CD4-positive, alpha-beta T cell treated with Interleukin-4 for 1 hour (primary cell): Measurements from ENCODE around the gene DYNLT2B.
"Not testable (repeated sequence)": the region's sequence is repeated elsewhere in the genome, so short reads cannot be mapped to it uniquely, and the experiment has no call there.

Source experiments
- DNase-seq, 2 donors: peaks; one replicate each; pipeline ENCODE4 v3.0.0-alpha.2; 2020 to 2022

Gene DYNLT2B

DNA sequence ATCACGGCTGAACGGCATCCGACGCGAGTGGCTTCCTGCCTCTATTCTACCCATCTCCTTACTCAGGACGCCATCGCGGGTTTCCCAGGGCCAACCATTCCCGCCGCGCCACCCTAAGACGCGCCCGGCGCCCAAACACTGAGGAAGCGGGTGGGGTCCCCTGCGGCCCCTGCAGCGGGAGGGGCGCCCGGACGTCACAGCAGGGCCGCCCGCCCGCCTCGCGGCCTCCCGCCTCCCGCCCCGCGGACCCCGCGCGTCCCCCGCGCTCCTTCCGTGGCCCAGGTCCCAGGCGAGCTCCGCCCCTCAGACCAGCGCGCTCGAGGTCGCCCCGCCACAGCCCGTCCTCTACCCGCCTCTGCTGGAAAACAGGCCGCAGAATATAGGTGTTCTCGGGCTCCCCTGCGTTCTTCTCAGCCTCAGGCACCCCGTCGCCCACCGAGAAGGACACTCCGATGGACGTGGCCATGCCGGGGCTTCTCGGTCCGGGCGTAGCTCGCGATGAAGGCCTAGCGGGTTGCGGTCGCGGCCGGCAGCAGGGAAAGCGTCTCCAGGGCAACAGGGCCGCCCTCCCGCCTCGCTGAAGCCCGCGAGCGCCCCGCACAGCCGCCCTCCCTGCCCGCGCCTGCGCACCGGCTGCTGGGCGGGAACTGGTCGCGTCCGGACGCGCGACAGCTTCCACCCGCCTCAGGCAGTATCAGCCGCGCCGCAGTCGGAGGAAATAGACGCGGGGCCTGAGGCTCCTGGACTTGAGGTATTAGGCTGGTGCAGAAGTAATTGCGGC lies at the start of gene DYNLT2B:
DYNLT2B (minus strand) TSS at position 554 of the 781 bp plus-strand sequence; CDS start at position 466, 88 bp downstream.
- peak; percentile 90 for DNase-seq

DNA sequence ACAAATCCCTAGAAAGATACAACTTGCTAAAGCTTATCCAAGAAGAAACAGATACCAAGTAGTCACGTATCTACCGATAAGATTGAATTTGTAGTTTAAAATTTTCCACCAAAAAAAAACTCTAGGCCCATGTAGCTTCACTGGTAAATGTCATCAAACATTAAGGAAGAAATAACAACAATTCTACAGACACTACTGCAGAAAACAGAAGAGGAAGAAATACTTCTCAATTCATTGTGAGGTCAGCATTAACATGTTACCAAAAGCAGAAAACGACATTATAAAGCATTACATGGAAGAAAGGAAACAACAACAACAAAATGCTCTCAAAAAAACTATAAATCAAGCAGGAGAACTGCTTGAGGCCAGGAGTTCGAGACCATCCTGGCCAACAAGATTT lies 47.7 kb upstream of the DYNLT2B start:
- no peak for DNase-seq

DNA sequence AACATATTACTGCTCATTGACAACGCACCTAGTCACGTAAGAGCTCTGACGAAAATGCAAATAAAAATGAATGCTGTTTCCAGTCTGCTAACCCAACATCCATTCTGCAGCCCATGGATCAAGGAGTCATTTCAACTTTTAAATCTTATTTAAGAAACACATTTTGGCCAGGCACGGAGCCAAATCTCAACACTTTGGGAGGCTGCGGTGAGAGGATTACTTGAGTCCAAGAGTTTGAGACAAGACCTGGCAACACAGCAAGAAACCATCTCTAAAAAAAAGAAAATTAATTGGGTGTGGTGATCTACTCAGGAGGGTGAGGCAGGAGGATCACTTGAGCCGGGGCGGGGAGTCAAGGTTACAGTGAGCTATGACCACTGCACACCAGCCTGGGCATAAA lies 42.5 kb upstream of the DYNLT2B start:
- no peak for DNase-seq

DNA sequence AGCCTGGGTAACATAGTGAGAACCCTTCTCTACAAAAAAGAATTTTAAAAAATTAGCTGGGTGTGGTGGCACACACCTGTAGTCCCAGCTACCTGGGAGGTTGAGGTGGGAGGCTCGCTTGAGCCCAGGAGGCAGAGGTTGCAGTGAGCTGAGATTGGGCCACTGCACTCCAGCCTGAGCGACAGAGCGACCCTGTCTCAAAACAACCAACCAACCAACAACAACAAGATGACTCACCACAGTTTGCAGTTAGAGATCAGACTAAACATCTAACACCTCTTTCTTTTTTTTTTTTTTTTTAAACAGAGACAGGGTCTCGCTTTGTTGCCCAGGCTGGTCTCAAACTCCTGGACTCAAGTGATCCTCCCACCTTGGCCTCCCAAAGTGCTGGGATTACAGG lies 40.5 kb upstream of the DYNLT2B start:
- DNase-seq, result not testable (repeated sequence)

DNA sequence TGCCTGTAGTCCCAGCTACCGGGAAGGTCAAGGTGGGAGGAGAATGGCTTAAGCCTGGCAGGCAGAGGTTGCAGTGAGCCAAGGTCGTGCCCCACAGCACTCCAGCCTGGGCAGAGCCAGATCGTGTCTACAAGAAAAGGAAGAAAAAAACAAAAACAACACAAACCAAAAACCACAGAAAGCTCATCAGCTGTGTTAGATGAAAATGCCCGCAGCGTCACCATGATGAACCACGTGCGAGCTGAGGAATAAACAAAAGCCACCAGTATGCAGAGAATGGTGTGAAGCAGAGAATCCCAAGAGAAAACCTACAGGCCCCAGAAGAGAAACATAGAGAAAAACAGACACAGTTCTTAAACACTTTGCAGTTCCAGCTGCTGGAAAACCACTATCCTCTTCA lies 39.9 kb upstream of the DYNLT2B start:
- DNase-seq, result peak in 1 of 2 donors; percentile 29

DNA sequence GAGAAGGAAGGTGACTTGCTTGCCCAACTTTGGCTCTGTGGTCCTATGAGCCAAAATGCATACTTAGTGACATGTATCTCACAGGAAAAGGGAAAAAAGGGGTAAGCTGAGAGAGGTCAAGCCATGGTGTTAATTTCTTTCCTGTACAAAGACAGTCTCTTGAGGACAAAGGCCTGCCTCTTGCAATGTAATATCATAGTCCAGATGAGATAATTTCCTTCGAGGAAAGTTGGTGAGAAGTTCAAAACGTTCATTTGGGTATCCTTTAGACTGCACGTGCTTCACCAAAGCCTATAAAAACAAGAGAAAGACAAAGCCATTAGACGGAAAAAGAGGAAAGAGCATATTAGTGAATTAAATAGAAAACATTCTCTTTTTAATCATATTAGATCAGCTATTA lies 38.5 kb upstream of the DYNLT2B start:
- no peak for DNase-seq

DNA sequence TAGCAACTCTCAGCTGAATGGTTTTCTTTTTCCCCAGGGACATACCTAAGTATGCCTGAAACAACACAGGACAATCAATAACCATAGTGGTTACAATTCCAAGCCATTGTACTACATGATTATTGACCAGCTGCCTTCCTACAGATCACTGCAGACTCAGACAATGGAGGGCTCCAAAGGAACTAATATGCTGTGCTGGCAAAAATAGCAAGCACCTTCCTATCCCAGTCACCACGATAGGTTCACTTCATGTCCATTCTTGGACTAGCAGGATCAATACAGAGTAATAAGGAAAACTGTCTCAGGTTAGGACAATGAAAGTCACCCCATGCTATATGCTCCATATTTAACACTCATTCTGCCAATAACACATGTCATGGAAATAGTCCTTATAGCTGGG lies 37.6 kb upstream of the DYNLT2B start:
- DNase-seq, result no peak

DNA sequence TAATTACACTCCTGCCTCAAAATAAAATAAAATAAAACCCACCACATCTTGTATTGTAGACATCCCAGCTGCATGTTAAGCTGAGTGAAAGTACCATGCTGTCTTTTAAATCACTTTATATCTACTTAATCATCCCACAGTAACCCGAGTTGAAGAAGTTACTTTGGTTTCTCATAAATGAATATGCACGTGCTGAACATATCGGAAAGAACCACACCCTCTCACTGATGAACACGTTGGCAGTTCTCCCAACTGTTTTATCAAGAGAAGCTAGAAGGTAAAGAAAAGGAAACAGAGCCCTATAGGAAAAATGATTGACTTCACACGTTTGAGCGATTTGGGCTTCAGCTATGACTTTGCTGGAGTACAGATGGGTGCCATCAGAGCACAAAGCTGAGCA lies 36.1 kb upstream of the DYNLT2B start:
- no peak for DNase-seq

DNA sequence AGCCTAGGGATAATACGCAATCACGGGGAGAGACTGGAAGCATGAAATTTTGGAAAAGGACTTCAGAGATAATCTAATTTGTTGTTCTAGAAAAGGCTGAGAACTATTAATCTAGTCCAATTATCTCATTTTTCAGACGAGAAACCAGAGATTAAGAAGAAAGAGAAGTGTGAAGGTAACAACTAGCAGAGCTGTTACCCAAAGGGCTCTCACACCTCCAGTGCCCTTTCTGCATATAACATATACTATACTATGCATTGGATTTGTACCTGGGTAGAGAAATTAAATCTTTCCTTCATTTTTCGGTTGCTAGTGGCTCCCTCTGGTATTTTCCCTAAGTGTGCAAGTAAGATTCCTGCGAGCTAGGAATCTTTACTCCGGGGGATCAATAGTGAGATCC lies 33.5 kb upstream of the DYNLT2B start:
- DNase-seq, result no peak

DNA sequence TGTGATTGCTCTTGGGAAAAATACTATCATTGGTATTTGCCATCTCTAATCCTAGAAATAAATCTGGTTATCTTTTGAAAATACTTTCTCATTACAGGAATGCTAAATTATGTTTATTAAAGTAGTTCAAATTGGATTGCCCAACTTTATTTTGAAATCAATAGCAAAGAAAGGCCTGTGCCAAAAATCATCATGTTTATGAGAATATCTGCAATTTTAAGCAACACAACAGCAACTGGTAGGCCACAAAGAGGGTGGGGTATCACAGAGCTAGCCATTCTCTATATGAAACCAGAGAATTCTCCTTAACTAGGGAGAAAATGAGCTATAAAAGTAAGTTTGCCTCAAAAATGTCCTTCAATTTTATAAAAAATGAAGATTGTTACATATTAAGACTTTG lies 32.0 kb upstream of the DYNLT2B start:
- no peak for DNase-seq

DNA sequence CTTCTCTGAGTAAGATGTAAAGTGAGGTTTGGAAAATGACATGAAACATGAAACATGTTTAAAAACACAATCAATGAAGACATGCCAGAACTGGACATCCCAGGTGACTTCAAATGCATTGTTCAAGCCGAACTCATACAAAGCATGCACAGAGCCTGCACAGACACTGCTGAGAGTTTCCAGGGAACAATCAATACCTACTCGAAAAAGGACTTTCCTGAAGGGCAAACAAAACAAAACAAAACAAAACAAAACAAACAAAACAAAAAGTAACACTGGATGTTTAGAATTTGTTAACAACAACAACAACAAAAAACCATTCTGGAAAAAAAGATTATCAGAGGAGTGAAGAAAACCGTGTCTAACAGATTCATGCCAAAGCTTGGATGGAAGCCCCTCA lies 30.7 kb upstream of the DYNLT2B start:
- no peak for DNase-seq

DNA sequence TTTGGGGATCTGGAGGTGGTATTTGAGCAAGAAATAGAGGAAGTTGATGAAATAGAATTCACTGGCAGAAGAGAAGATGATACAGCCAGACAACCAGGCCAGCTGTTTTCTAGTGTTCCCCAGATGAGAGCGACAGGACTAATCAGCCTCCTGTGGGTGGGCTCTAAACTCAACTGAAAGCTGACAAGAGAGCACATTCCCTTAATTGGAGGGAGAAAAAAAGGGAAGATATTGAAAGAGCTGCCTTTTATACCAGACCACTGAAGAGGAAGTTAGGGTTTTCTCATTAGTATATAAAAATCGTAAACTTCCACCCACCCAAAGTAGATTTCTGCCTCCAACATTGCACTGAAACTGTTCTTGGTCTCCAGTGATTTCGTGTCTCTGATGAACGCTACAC lies 26.6 kb upstream of the DYNLT2B start:
- DNase-seq, result no peak

DNA sequence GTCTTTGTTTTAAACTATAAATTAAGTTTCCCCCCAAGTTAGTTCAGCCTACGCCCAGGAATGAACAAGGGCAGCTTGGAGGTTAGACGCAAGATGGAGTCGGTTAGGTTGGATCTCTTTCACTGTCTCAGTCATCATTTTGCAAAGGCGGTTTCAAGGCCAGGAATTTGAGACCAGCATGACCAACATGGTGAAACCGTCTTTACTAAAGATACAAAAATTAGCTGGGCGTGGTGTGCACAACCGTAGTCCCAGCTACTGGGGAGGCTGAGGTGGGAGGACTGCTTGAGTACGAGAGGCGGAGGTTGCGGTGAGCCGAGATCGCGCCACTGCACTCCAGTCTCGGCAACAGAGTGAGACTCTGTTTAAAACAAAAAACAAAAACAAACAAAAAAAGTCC lies 25.9 kb upstream of the DYNLT2B start:
- not testable (repeated sequence) for DNase-seq

DNA sequence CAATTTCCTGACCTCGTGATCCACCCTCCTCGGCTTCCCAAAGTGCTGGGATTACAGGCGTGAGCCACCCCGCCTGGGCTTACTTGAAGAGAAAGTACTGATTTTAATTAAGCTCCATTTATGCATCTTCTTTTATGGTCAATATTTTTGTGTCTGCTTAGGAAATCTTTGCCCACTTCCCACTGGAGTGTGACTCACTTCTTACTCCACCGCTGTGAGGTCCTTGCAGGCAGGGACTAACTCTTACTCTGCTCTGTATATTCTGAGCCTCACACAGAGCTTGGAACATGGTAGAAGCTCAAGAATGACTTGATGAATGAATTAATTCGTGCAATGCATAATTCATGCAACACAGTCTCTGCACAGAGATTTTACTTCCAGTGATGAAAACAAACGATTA lies 23.1 kb upstream of the DYNLT2B start:
- DNase-seq, result peak in 1 of 2 donors; percentile 30

DNA sequence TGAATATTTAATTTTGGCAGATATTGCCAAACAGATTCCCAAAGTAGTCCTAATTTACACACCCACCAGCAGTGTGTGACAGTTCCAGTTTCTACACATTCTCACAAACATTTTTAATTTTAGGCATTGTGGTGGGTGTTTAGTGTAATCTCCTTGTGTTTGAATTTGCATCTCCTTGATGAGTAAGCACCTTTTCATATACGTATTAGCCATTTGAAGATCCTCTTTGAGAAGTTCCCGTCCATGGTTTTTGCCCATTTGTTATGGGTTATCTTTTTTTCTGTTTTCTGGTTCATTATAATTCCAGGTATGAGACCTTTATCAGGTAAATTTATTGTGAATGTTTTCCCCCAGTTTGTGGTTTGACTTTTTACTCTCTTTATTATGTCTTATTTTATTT lies 22.4 kb upstream of the DYNLT2B start:
- DNase-seq, result no peak

DNA sequence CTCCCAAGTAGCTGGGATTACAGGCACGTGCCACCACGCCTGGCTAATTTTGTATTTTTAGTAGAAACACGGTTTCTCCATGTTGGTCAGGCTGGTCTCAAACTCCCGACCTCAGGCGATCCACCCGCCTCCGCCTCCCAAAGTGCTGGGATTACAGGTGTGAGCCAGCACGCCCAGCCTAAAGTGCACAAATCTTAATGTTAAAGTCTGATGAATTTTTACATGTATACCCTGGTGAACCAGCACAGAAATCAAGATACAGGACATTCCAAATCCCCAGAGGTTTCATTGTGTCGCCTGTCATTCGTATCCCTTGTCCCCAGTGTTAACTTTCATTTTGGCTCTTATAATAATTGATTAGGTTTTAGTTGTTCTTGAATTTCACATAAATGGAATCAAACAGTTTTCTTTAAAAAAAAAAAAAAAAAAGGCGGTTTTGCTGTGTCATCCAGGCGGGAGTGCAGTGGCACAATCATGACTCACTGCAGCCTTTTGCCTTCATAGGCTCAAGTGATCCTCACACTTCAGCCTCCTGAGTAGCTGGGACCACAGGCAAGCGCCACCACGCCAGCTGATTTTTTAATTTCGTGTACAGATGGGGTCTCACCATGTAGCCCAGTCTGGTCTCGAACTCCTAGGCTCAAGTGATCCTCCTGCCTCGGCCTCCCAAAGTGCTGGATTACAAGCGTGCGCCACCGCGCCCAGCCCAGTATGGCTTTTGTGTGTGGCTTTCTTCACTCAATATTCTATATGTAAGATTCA lies 21.6 kb upstream of the DYNLT2B start:
- peak in 1 of 2 donors; percentile 31 for DNase-seq

DNA sequence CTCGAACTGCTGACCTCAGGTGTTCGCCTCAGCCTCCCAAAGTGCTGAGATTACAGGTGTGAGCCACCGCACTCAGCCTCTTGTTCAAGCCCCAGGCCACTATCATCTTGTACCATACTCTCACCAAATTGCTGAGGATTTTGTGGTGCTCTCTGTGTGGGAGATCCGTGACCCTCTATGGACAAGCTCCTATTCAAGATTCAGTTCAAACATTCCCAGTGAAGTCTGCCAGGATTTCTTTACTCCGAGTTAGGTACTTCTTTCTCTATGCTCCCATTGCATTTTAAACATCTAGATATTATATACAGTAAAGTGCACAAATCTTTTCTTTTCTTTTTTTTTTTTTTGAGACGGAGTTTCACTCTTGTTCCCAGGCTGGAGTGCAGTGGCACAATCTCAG lies 21.0 kb upstream of the DYNLT2B start:
- no peak for DNase-seq

DNA sequence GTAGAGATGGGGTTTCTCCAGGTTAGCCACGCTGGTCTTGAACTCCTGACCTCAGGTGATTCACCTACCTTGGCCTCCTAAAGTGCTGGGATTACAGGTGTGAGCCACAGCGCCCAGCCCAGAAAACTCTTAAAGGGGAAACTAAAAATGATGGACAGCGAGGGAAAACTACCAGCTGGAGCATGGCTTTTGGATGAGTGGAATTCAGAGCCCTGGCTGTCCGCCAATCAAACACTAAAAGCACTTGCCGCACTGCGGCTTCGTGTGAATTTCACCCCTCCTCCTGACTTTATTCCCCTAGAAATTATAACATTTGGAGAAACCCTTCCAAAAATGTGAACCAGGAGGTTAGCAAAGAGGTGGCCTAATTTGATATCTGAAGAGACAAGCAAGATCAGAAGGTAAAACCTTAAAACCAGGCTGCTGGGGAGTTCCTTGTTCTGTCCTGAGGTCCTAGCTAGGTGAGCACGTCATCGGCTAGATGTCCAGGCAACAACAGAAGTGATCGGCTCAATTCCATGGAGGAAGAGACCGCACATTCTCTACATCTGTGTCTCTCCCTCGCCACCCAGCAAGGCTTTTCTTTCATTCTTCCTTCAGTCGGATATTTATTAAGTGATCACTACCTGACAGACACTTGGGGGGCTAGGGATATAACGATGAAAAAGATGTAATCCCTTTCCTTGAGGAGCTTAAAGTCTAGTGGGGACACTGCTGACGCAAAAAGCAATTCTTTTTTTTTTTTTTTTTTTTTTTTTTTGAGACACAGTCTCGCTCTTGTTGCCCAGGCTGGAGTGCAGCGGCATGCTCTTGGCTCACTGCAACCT lies 18.5 kb upstream of the DYNLT2B start:
- no peak for DNase-seq

DNA sequence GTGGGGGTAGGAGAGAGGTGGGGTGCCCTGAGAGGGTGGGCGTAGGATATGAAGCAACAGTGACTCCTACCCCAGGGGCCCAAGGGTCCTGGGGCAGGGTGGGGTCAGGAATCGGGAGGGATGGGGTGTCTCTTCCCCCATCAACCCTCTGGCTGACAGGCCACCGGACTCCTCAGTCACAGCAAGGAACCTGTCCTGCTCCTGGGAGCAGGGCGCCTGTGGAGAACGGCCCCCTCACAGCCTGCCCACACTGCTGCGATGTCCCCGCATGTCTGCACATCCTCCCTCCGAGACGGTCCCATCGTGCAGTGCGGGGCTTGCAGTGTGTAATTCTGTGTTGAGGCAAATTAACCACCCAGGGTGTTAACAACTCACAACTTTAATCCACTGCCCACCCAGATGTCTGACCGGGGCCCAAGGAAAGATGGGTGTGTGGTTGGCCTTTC lies 17.5 kb upstream of the DYNLT2B start:
- no peak for DNase-seq

DNA sequence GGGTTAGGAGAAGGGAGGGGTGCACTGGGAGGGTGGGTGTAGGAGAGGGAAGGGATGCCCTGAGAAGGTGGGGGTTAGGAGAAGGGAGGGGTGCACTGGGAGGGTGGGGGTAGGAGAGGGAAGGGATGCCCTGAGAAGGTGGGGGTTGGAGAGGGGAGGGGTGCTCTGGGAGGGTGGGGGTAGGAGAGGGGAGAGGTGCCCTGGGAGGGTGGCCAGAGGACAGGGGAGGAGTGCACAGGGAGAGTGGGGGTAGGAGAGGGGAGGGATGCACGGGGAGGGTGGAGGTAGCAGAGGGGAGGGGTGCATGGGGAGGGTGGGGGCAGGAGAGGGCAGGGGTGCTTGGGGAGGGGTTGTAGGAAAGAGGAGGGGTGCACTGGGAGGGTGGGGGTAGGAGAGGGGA lies 16.9 kb upstream of the DYNLT2B start:
- DNase-seq, result no peak

DNA sequence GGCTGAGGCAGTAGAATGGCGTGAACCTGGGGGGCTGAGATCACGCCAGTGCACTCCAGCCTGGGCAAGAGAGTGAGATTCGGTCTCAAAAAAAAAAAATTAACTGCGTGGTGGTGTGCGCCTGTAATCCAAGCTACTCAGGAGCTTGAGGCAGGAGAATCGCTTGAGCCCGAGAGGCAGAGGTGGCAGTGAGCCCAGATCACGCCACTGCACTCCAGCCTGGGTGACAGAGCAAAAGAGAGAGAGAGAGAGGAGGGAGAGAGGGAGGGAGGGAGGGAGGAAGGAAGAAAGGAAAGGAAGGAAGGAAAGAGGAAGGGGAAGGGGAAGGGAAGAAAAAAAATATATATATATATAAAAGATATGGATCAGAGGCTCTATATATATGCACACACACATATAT lies 14.1 kb upstream of the DYNLT2B start:
- DNase-seq, result no peak

DNA sequence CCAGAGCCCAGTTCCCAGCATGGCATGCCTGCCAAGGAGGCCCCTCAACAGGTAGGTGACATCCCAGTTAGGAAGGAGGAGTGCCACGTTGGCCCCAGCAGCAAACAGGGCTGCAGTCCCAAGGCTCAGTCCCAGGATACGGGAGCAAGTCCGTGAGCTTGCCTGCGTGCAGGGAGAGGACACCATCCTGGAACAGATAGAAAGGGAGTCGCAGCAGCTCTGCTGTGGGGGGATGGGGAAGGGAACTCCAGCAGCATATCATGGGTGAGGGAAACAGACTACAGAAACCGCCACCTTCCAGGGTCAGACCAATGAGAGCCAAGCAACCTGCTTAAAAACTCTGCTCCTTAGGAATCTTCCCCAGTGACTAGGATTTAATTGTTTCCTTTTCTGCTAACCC lies 9.4 kb upstream of the DYNLT2B start:
- DNase-seq, result no peak

DNA sequence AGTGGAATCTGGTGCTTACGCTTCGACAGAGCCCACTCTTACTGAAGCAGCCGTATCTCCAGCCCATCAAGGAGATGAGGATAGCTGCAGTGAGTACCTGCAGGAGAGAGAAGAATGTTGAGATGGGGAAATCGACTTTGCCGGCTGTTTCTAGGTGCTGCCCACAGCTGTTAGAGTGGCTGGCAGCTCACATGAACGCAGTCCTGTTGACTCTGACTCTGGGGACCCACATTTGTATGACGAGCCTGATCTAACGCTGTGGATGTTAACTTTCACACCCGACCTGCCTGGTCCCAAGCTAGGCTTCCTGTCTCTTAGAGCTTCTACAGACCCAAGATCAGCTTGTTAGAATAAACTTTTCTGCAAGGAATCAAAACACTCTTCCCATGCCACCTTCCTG lies 8.9 kb upstream of the DYNLT2B start:
- DNase-seq, result no peak

DNA sequence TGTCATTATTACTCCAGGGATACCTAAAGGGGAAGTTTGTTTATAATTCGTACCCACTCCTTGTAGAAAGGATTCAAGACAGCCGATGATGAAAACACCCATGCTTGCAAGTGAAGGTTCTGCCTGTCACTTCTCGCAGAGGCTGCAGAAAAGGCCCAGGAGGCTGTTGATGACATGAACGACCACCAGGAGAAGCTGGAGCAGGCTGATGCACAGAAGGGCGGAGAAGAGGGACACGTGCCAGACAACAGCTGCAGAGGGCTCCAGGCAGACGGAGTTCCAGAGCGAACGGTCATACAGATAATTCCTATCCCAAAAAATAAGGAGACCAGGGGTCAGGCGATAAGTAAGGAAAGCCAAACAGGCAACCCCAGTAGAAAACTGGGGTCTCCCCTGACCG lies 5.7 kb upstream of the DYNLT2B start:
- DNase-seq, result no peak
